ENCODE measurements around the gene S100A13.
"Not testable (repeated sequence)": the region's sequence is repeated elsewhere in the genome, so short reads cannot be mapped to it uniquely, and the experiment has no call there.

GRCh38 chr1:153582836-153583235 is 44.5 kb downstream of the S100A13 start:
- TF ChIP-seq ZNF274 (IDR thresholded peaks at IDR 0.05; ENCODE audit: low read depth, low read length); YY1 (IDR thresholded peaks at IDR 0.05; ENCODE audit: insufficient read depth, insufficient read length); SUZ12 (IDR thresholded peaks at IDR 0.05; ENCODE audit: extremely low read depth, insufficient read depth, insufficient read length): not testable (repeated sequence)
